ENCODE data around the gene PARVA.
"Not testable (repeated sequence)": the region's sequence is repeated elsewhere in the genome, so short reads cannot be mapped to it uniquely, and the experiment has no call there.

Gene PARVA

GRCh38 chr11:12508151-12508751 lies 130.9 kb downstream of the PARVA start:
- no peak for DNase-seq

GRCh38 chr11:12509371-12509770 lies 132.0 kb downstream of the PARVA start:
- no peak for DNase-seq

- DNase-seq: no peak
These were observed 134.8 kb downstream of the PARVA start for GRCh38 chr11:12512132-12512531.

DNA sequence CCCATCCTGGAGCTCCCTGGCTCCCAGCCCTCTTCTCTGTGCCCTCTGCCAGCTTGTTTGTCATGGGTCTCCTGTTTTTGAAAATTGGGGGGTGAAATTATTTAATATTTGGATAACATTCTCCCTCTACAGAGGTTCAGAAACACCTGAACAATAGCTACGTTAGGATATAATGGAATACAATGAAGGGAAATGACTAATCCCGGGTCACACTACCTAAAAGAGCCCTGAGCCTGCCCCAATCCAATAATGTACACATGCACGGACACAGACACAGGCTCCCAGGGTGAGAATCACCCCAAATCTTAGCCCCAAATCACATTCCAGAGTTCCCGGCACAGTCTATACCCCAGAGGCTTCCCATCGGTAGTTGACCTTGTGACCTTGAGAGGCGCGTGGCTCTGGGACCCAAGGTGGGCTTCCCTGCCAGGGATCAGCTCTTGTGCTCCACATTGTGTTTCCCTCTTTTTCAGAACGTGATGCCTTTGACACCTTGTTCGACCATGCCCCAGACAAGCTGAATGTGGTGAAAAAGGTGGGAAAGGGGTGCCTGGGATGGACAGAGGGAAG lies 135.5 kb downstream of the PARVA start:
- DNase-seq: no peak

DNA sequence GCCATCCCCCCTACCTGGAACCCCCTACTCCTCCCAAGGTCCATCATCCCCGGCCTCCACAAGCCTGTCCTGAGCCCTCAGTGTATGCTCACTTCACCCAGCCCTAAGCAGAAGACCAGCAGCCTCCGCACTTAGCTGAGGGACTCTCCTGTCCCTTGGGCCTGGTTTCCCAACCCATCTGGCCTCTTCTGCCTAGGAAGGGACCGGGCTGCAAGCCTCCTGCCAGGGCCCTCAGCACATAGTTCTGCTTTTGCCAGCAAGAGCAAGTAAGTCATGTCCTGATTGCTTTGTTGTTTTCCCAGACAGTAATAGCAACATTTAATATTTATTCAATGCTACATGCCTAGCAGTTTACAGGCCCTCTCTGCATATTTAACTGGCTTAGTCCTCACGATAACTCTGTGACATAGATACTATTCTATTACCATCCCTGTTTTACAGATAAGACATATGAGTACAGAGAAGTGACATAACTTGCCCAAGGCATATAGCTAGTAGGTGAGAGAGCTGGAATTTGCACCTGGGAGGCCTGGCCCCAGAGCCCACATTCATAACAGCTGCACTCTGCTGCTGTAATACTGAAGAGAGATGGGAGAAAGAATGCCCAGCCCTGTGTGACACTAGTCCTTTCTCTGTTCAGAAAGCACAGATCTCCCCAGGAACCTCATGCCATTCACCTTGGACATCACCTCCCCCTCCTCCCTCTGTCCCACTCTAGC lies 139.2 kb downstream of the PARVA start:
- DNase-seq: no peak

DNA sequence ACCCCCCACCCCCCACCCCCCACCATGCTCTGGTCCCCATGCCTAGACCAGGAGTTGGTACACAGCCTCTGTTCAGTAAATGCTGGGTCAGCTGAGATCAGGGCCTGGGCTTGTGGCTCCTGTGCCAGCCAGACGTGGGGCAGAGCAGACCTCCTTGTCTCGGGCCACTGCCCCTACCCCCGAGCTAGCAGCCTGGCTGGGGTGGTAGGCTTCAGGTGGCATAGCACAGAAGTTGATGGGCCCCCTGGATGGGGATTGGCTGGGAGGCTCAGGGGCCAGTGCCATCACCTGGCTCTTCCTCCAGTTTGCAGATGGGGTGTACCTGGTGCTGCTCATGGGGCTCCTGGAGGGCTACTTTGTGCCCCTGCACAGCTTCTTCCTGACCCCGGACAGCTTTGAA lies 139.9 kb downstream of the PARVA start:
- no peak for DNase-seq

- DNase-seq: no peak
These were observed 140.4 kb downstream of the PARVA start for GRCh38 chr11:12517741-12518140.

DNA sequence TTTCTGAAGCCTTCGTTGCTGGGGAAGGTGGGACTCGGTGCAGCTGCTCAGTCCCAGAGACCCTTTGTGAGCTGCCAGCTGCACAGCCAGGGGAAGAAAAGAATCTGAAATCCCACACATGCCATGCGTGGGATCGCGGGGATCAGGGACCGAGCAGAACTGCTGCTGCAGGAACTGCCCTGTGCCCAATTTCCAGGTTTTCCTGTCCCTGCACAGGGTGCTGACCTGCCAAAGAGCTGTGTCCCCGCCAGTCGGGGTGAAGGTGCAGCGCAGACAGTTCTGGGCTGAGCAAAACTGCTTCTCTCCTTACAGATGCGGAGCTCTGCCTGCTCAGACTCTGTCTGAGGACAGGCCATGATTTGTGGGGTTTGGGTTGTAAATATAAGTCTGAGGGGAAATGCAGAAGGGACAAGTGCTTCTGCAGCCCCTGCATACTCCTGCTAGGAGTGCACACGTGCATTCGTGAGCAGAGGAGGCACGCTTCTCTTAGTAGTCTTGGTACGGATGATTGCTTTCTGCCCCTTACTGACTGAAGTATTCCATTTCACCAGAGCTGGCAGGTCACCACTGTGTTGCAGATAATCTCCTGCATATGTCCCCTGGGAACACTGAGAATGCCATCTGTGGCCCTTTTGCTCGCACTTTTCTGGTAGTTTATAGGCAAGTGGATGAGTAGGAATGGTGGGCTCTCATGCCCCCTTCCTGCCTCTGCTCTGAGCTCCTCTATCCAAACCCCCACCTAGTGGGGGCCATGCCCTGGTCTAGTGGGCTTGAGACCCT lies 141.4 kb downstream of the PARVA start:
- DNase-seq: no peak

DNA sequence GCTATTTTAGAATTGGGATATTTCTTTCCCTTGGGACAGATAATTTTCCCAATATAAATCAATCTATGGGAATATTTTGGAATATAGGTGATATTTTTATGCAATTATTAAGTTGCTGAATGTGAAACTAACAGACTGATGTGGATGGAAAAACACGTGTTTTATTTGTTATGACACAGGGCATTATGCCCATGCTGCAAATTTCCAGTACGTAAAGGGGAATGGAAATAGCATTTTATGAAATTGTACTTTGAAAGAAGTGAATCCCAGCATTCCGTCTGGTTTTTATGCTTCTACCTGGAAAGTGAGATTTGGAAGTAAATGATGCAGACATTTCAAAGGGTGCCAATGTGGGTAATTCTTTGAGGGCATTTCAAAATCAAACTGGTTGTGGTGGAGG lies 142.7 kb downstream of the PARVA start:
- no peak for DNase-seq

- not testable (repeated sequence) for DNase-seq
These were observed 143.2 kb downstream of the PARVA start for GRCh38 chr11:12520576-12520975.

DNA sequence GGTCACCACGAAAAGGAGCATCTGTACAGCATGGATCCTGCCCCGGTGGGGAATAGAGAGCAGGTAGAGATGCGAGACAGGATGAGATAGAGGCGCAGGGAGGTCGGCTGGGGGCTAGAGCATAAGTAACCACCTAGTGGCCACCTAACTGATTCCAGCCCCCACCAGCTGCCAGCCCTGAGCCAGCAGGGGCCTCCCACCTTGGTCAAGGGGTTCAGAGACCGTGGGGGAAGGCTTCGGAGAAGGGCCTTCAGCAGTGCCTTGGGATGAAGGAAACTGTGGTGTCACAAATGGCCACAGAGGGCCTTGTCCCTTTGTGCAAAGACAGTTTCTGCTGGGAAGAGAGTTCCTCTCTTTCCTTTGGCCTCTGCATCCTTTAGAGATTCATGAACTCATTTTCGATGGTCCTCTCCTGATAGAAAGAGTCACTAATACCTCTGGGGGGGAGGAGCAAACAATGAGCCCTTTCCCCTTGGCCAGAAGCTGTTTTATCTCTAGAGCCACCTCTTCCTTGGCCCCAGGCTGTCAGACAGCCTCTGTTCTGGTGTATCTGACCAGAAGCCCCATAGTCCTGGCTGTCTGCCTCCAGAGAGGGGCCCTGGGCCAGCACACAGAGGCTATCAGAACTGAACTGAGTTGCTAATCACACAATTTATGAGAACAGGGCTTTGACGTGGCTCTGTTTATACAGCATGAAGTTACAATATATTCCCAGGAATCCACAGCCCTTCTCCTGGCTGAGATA lies 146.0 kb downstream of the PARVA start:
- no peak for DNase-seq

GRCh38 chr11:12524865-12525264 lies 147.5 kb downstream of the PARVA start:
- no peak for DNase-seq

DNA sequence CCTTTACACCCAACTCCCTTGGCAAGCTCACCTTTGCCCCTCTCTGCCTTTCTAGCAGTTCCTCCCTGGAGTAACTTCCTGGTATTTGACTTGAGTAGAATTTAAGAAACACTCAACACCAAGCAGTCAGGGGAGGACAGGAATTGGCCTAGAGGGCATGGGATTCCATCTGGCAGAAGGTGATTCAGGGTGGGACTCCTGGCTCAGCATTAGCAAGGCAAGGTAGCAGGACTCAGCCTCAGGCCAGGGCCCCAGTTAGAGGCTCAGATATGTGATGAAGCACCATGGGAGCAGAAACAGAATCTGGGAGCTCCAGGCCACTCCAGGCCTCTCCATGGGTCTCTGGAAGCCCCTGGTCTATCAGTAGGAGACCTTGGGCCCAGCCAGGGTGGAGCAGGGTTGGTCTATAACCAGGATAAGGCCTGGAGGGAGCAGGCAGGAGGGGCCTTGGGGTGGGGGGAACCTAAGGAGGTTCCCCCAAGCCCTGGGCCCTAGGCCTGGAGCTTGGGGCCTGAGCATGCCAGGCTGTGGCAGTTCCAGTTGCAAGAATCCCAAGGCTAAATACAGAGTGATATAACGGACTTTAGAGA lies 148.2 kb downstream of the PARVA start:
- no peak for DNase-seq

DNA sequence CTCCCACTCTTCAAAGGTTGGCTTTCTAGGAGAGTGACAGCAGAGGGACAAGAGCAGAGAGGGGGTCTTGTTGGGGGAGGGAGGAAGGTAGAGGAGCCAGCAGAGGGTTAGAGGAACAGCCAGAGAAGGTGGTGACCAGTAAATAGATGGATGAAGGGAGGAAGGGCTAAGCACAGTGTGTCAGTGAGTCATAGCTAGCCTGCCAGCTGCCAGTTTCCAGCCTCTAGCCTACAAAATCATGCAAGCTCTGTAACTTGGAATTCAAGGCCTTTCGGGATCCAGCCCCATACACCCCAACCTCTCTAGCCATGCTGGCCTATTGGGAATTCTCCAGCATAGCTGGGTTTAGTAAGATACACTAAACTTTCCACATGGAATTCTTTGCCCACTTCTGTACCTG lies 149.4 kb downstream of the PARVA start:
- DNase-seq: no peak

DNA sequence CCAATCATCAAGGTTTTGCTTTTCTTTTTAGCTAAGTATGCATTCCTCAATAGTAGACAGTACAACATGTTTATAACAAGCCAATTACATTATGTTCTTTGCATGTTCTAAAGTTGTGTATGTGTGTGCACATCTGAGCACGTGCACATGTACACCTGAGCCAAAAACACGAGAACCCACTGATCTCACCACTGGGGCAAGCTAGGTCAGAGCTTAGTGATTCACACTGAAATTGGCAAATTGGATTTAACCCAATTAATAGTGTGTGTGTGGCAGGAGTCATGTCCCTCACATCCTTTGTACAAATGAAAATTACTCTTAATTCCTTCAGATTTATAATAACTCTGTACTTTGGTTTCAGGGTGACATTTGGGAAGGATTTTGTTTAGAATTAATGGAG lies 151.1 kb downstream of the PARVA start:
- DNase-seq: no peak

- DNase-seq: no peak
These were observed 151.7 kb downstream of the PARVA start for GRCh38 chr11:12529041-12529440.

DNA sequence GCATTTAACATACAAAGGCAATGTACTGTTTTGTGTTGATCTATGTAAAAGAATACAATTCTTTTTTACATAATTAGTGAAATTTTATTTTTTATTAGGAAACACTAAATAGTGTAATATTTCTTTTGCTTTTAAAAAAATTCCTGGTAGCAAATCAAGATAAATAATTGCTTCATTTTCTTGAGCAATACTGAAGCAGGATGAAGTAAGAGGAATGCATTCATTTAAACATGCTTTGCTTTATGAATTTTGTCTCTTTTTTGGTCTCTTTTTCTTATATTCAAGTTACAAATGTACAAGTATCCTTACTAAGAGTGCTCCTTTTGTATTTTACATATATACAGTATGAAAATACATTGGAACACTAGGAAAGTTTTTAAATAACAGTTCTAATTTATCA lies 152.4 kb downstream of the PARVA start:
- no peak for DNase-seq

DNA sequence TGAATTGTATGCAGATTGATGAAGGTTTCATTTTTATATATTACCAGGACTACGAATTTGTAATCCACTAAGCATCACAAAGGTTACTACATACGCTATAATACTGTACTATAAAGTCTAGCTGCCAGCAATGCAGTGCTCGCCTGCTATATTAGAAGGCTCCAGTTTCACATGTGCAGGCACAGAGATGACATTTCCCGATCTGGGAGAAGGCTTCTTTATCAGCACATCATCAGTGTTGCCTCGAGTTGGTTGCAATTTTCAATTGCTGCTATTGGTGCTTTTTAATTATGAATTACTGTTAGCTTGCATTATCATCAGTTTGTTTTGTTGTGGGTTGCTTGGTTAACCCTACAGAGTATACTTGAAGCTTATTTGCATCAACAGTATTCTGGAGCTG lies 153.6 kb downstream of the PARVA start:
- no peak for DNase-seq

DNA sequence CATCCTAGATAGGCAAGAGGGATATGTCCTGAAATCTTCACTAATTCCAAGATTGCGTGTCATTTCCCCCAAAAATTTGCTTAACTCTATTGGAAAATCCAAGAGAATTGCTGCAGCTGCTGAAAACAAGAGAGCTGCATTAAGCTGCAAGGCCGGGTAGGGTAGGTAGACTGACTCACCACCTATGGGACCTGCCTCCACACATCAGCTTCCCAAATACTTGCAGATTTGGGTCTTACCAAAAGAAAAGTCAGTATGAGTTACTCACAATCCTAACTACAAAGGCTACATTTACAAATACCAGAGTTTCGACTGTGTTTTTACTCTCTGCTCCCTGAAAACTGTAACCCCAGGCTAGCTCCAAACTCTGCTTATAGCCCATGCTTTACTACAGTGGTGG lies 154.3 kb downstream of the PARVA start:
- no peak for DNase-seq

DNA sequence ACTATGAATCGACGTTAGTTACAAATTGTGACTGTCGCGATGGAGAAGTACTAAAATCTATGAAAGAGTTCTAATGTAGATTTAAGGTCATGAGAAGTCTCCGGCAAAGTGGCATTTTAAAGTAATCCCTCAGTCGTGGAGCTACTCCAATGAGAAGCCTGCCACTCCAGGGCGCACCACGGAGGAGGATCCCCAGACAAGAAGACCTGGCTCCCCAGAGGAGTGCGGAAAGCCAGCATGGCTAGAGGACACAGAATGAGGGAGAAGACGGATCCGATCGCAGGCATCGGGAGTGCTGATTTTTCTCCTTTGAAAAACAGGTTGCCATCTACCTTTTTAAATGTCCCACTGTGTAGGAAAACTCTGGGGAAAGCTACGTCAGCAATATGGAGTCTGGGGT lies 155.2 kb downstream of the PARVA start:
- no peak for DNase-seq

DNA sequence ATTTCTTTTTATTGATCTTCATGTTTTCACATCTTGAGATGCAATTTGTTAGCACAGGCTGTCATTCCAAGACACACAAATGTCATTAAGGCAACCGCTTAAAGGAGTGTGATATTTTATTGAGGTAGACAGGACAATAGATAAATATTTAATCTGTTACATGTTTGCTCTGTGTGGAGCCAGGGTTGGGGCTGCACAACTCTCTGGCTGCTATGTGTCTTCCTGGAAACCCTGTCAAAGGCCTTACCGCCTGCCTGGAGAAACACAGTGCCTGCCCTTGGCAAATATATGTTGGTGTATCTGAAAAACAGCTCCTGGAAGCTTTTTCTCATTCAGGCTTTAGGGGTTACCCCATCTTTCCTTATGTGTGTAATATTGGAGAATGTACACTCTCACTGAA lies 157.2 kb downstream of the PARVA start:
- DNase-seq: no peak

- DNase-seq: no peak
These were observed 157.9 kb downstream of the PARVA start for GRCh38 chr11:12535321-12535720.

- no peak for DNase-seq
These were observed 159.2 kb downstream of the PARVA start for GRCh38 chr11:12536566-12536965.

Measured in activated CD8-positive, alpha-beta memory T cell treated with anti-CD3 and anti-CD28 coated beads, Interleukin-2, amount 50 U/mL, for 4 hours (primary cell).